HepG2 (cell line): ENCODE data around the gene FSCN2.

ENCODE experiments used
- ZFX ChIP-seq: sonication (generic); formaldehyde crosslinking; IDR thresholded peaks from 2 replicates; pipeline ENCODE4 v1.4.0; 2020; ENCODE audit warnings: mild to moderate bottlenecking, low read depth, missing genetic modification reagents, moderate library complexity
- ZNF205 ChIP-seq: IDR thresholded peaks from 2 replicates; pipeline ENCODE4 v1.6.1; 2018; ENCODE audit warnings: missing biosample characterization, missing genetic modification reagents

GRCh38 chr17:81582341-81582740 is 54.2 kb downstream of the FSCN2 start:
- TF ChIP-seq ZFX (CRISPR knock-in tag) (no peak), ZNF205 (CRISPR knock-in tag) (no peak)
